Spleen (tissue), 11 donors: Measurements from ENCODE around the gene ADRA2A. TPM values are rescaled to one million over a fixed set of nuclear protein-coding genes. Genes with fewer than 3 reads are reported as not detected.

ENCODE experiments used
- DNase-seq: peaks from one replicate; pipeline ENCODE4 v3.0.0-alpha.2; 2020
- H3K27ac ChIP-seq, 8 donors: fragments of 200-600 bp; sonication (generic) in 7 of 8; 1 replicate in 4 of 8; 2 replicates in 4 of 8; pipeline versions ENCODE4 v1.5.0 to v1.8.0; 2016 to 2021; ENCODE audit warnings: inconsistent platforms in 4 of 8, mild to moderate bottlenecking in 4 of 8, moderate library complexity in 1 of 8
- H3K27me3 ChIP-seq, 7 donors: fragments of 200-600 bp; sonication (generic) in 6 of 7; replicated peaks in 1 of 7; 1 replicate in 4 of 7; 2 replicates in 3 of 7; pipeline versions ENCODE4 v1.5.0 to v1.8.0; 2016 to 2021; ENCODE audit warnings: inconsistent platforms in 3 of 7, mild to moderate bottlenecking in 1 of 7
- H3K36me3 ChIP-seq, 6 donors: fragments of 200-600 bp; sonication (generic) in 5 of 6; 1 replicate in 4 of 6; 2 replicates in 2 of 6; pipeline versions ENCODE4 v1.5.0 to v1.8.0; 2016 to 2021; ENCODE audit warnings: inconsistent platforms in 2 of 6
- H3K4me1 ChIP-seq, 6 donors: fragments of 200-600 bp; sonication (generic) in 5 of 6; 1 replicate in 3 of 6; 2 replicates in 3 of 6; pipeline versions ENCODE4 v1.5.0 to v1.8.0; 2016 to 2021; ENCODE audit warnings: inconsistent platforms in 3 of 6
- H3K4me3 ChIP-seq, 8 donors: fragments of 200-600 bp; sonication (generic) in 7 of 8; 1 replicate in 4 of 8; 2 replicates in 4 of 8; pipeline versions ENCODE4 v1.5.0 to v1.8.0; 2016 to 2021; ENCODE audit warnings: inconsistent platforms in 4 of 8, mild to moderate bottlenecking in 4 of 8, moderate library complexity in 2 of 8
- H3K9me3 ChIP-seq, 8 donors: fragments of 200-600 bp; sonication (generic) in 7 of 8; 1 replicate in 4 of 8; 2 replicates in 4 of 8; pipeline versions ENCODE4 v1.5.0 to v1.8.0; 2016 to 2021; ENCODE audit warnings: inconsistent platforms in 4 of 8
- POLR2A ChIP-seq, 3 donors: fragments of 450-650 bp; IDR thresholded peaks; one replicate each; pipeline ENCODE4 v1.5.1; 2017; ENCODE audit warnings: antibody characterized with exemption in 3 of 3, mild to moderate bottlenecking in 1 of 3
- POLR2AphosphoS5 ChIP-seq, 3 donors: sonication (generic); formaldehyde crosslinking; IDR thresholded peaks; one replicate each; pipeline ENCODE4 v1.5.1; 2017; ENCODE audit warnings: antibody characterized with exemption in 3 of 3
- WGBS, 5 donors: extraction: QIAGEN DNeasy Blood & Tissue Kit in 3 of 5; methylation state at CpG; one replicate each; pipeline versions ENCODE4 v1.1.5 to v1.1.7; 2013 to 2018; 5-methylcytosine and 5-hydroxymethylcytosine counted together
- intact Hi-C: fragments of 100-400 bp; cut with DNase I; formaldehyde crosslinking; loops from one replicate; pipeline ENCODE4 v1.15.0; 2023; ENCODE audit warnings: low total_unique reads
- polyA plus RNA-seq, 3 donors: library from polyadenylated mRNA; stranded (reverse); fragments of 200-250 nt; gene quantifications; one replicate each; pipeline ENCODE4 v1.2.1, GENCODE V29; 2013
- total RNA-seq, 7 donors: library from RNA; depleted of rRNA in 3 of 7; stranded (reverse); fragments of >200 nt in 3 of 7; fragmentation: NEBNext Ultra II Directional in 4 of 7; extraction: Animal tissue kit (Norgen Biotek cat#: 25700) in 4 of 7; gene quantifications; one replicate each; pipeline versions ENCODE4 v1.1.0 to v1.2.1, GENCODE V29; 2016 to 2021
- TF ChIP-seq, protein P1 (sequence below), 11 experiments: fragments of 200-600 bp in 7 of 11; fragments of 450-650 bp in 4 of 11; sonication (generic) in 4 of 11; IDR thresholded peaks in 8 of 11; conservative IDR thresholded peaks in 3 of 11; 1 replicate in 7 of 11; 2 replicates in 4 of 11; pipeline versions ENCODE4 v1.4.0 to v1.8.0; 2016 to 2021; ENCODE audit warnings: antibody characterized with exemption in 11 of 11, inconsistent platforms in 4 of 11, mild to moderate bottlenecking in 1 of 11
- donor health status: healthy with polysubstance abuse.
- donor health status: DM: no; HTN: no; CAD: no; lungs with moderate emphysema.
- donor health status: DM: no; HTN: no; CAD: no.
- donor health status: Bipolar disorder and iron deficiency.
- donor health status: healthy.
- donor health status: DM: no; HTN: no; CAD: no.
- donor health status: DM: yes; HTN: yes; CAD: no.

The ADRA2A gene
- total and polyA plus RNA-seq, 10 donors = 0.35 to 48.1 (median 11.0) TPM

- no peak overlapping the region for H3K27ac ChIP-seq
- DNase-seq = no peak
- no peaks in the 10 kb centered on the region for H3K27me3 ChIP-seq
- H3K9me3 ChIP-seq = peaks cover 0 to 69% (median 56%) of the 10 kb centered on the region in 8 donors
- intact Hi-C loops = no loop called here
- peaks cover 0 to 18% (median 0%) of the 10 kb centered on the region in 6 donors for H3K36me3 ChIP-seq
- no peak overlapping the region for H3K4me3 ChIP-seq
- no peaks in the 10 kb centered on the region for H3K4me1 ChIP-seq
- TF ChIP-seq POLR2AphosphoS5 (IDR thresholded peaks at IDR 0.05) (no peak), POLR2A (IDR thresholded peaks at IDR 0.05) (no peak)
- TF ChIP-seq, protein P1, sequence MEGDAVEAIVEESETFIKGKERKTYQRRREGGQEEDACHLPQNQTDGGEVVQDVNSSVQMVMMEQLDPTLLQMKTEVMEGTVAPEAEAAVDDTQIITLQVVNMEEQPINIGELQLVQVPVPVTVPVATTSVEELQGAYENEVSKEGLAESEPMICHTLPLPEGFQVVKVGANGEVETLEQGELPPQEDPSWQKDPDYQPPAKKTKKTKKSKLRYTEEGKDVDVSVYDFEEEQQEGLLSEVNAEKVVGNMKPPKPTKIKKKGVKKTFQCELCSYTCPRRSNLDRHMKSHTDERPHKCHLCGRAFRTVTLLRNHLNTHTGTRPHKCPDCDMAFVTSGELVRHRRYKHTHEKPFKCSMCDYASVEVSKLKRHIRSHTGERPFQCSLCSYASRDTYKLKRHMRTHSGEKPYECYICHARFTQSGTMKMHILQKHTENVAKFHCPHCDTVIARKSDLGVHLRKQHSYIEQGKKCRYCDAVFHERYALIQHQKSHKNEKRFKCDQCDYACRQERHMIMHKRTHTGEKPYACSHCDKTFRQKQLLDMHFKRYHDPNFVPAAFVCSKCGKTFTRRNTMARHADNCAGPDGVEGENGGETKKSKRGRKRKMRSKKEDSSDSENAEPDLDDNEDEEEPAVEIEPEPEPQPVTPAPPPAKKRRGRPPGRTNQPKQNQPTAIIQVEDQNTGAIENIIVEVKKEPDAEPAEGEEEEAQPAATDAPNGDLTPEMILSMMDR (IDR thresholded peaks at IDR 0.05 in 8 of 11, conservative IDR thresholded peaks at IDR 0.05 in 3 of 11) = no peak
Observed at GRCh38 chr10:111035542-111035941, 41.3 kb upstream of the ADRA2A start.

DNA sequence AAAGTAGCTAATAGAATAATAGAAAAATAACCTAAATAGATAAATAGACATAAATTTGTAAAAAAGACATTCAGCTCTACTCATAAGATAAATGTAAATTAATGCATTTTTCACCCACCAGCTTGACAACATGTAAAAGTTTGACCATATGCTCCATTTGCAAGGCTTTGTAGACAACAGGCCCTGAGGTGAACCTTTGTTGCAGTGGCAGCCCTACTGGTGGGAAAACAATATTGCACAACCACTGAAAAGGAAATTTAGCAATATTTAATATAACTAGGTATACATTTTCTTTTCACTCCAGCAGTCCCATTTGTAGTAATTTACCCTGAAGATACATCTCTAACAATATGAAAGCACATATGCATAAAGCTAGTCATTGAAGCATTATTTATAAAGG lies 39.0 kb upstream of the ADRA2A start:
- Histone ChIP-seq H3K36me3 (peaks cover 0 to 3% (median 0%) of the 10 kb centered on the region in 6 donors), H3K27me3 (no peaks in the 10 kb centered on the region), H3K4me1 (no peaks in the 10 kb centered on the region), H3K9me3 (peaks cover 0 to 74% (median 63%) of the 10 kb centered on the region in 8 donors), H3K27ac (no peak overlapping the region), H3K4me3 (no peak overlapping the region)
- no peak for DNase-seq
- TF ChIP-seq POLR2A (IDR thresholded peaks at IDR 0.05) (no peak), POLR2AphosphoS5 (IDR thresholded peaks at IDR 0.05) (no peak)
- TF ChIP-seq, protein P1 (IDR thresholded peaks at IDR 0.05 in 8 of 11, conservative IDR thresholded peaks at IDR 0.05 in 3 of 11) = no peak
- intact Hi-C loops = no loop called here

DNA sequence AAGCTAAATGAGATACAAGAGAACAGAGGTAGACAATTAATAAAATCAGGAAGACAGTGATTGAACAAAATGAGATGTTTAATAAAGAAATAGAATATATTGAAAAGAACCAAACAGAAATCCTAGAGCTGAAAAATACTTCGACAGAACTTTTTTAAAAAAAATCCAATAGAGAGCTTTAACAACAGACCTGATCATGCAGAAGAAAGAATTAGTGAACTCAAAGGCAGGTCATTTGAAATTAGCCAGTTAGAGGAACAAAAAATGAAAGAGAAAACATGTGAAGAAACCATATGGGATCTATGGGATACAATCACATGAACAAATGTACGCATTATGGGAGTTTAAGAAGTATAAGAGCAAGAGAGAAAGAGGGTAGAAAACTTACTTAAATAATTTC lies 37.3 kb upstream of the ADRA2A start:
- no peak overlapping the region for H3K4me3 ChIP-seq
- intact Hi-C loops = no loop called here
- H3K4me1 ChIP-seq = no peaks in the 10 kb centered on the region
- peaks cover 0 to 71% (median 57%) of the 10 kb centered on the region in 8 donors for H3K9me3 ChIP-seq
- H3K27ac ChIP-seq = no peak overlapping the region
- 83 to 92% (median 91%) methylated on average over 2 of the region's 2 CpGs for WGBS, 5 donors
- no peak for DNase-seq
- no peaks in the 10 kb centered on the region for H3K27me3 ChIP-seq
- H3K36me3 ChIP-seq = no peaks in the 10 kb centered on the region
- no peak for TF ChIP-seq POLR2A (IDR thresholded peaks at IDR 0.05)
- TF ChIP-seq, protein P1 (IDR thresholded peaks at IDR 0.05 in 8 of 11, conservative IDR thresholded peaks at IDR 0.05 in 3 of 11) = no peak
- no peak for TF ChIP-seq POLR2AphosphoS5 (IDR thresholded peaks at IDR 0.05)

GRCh38 chr10:111057006-111057405 lies 19.8 kb upstream of the ADRA2A start:
- Histone ChIP-seq H3K27ac (no peak overlapping the region), H3K36me3 (no peaks in the 10 kb centered on the region), H3K4me1 (no peaks in the 10 kb centered on the region), H3K9me3 (peaks cover 0 to 46% (median 30%) of the 10 kb centered on the region in 8 donors), H3K27me3 (peaks cover 0 to 30% (median 6%) of the 10 kb centered on the region in 7 donors), H3K4me3 (no peak overlapping the region)
- WGBS, 5 donors = 58 to 78% (median 69%) methylated on average over 1 of the region's 1 CpG
- TF ChIP-seq POLR2A (IDR thresholded peaks at IDR 0.05) = no peak
- TF ChIP-seq, protein P1 (IDR thresholded peaks at IDR 0.05 in 8 of 11, conservative IDR thresholded peaks at IDR 0.05 in 3 of 11) = no peak
- TF ChIP-seq POLR2AphosphoS5 (IDR thresholded peaks at IDR 0.05) = no peak
- no peak for DNase-seq
- intact Hi-C loops = no loop called here
